ENCODE results near the gene IL1RAPL2.
"Not testable (repeated sequence)": the region's sequence is repeated elsewhere in the genome, so short reads cannot be mapped to it uniquely, and the experiment has no call there.

IL1RAPL2 gene

GRCh38 chrX:105190252-105190853, 624.4 kb downstream of the IL1RAPL2 start:
- no peak for DNase-seq

- DNase-seq, result no peak
Observed at GRCh38 chrX:105191878-105192277, 625.9 kb downstream of the IL1RAPL2 start.

GRCh38 chrX:105209406-105209805, 643.4 kb downstream of the IL1RAPL2 start:
- DNase-seq, result no peak

GRCh38 chrX:105210258-105210657, 644.3 kb downstream of the IL1RAPL2 start:
- DNase-seq, result no peak

GRCh38 chrX:105211066-105211575, 645.1 kb downstream of the IL1RAPL2 start:
- DNase-seq, result no peak

GRCh38 chrX:105219454-105220401, 653.7 kb downstream of the IL1RAPL2 start:
- DNase-seq, result no peak

- no peak for DNase-seq
Observed at GRCh38 chrX:105220636-105221035, 654.6 kb downstream of the IL1RAPL2 start, which contains the start of gene TEX13A. TSS of gene TEX13A (minus strand) at chrX:105220694. CDS start at chrX:105220397, 297 bp downstream.

- no peak for DNase-seq
Observed at GRCh38 chrX:105221374-105221773, 655.4 kb downstream of the IL1RAPL2 start.

GRCh38 chrX:105226499-105226898, 660.5 kb downstream of the IL1RAPL2 start:
- DNase-seq, result no peak

- no peak for DNase-seq
Observed at GRCh38 chrX:105228602-105229001, 662.6 kb downstream of the IL1RAPL2 start.

GRCh38 chrX:105229146-105229545, 663.1 kb downstream of the IL1RAPL2 start:
- no peak for DNase-seq

GRCh38 chrX:105237407-105237806, 671.4 kb downstream of the IL1RAPL2 start:
- DNase-seq, result not testable (repeated sequence)

GRCh38 chrX:105241056-105241455, 675.1 kb downstream of the IL1RAPL2 start:
- DNase-seq, result no peak

- DNase-seq, result no peak
Observed at GRCh38 chrX:105260291-105261043, 694.5 kb downstream of the IL1RAPL2 start.

GRCh38 chrX:105263171-105263570, 697.2 kb downstream of the IL1RAPL2 start:
- DNase-seq, result no peak

GRCh38 chrX:105263801-105264200, 697.8 kb downstream of the IL1RAPL2 start:
- no peak for DNase-seq

- no peak for DNase-seq
Observed at GRCh38 chrX:105265093-105265492, 699.1 kb downstream of the IL1RAPL2 start.

- no peak for DNase-seq
Observed at GRCh38 chrX:105266456-105266855, 700.5 kb downstream of the IL1RAPL2 start.

GRCh38 chrX:105267167-105267566, 701.2 kb downstream of the IL1RAPL2 start:
- no peak for DNase-seq

- no peak for DNase-seq
Observed at GRCh38 chrX:105269386-105269785, 703.4 kb downstream of the IL1RAPL2 start.

- no peak for DNase-seq
Observed at GRCh38 chrX:105273326-105273725, 707.3 kb downstream of the IL1RAPL2 start.

- no peak for DNase-seq
Observed at GRCh38 chrX:105274091-105274490, 708.1 kb downstream of the IL1RAPL2 start.

GRCh38 chrX:105277132-105277531, 711.1 kb downstream of the IL1RAPL2 start:
- DNase-seq, result no peak

Data from NCI-H2029 (cell line).